A673 (cell line): ENCODE data around the gene USP31.

Experiments used
- EZH2 ChIP-seq: fragments of 200-600 bp; sonication (generic); IDR thresholded peaks from 2 replicates; pipeline ENCODE4 v1.6.1; 2017; ENCODE audit warnings: borderline replicate concordance, low read depth, mild to moderate bottlenecking, mixed read lengths, antibody characterized with exemption, low read length; ENCODE audit not compliant: poor library complexity, severe bottlenecking
- TF ChIP-seq, protein P1 (sequence below): fragments of 300-800, 200-600 bp; sonication (generic); conservative IDR thresholded peaks from 2 replicates; pipeline ENCODE4 v1.5.1; 2017; ENCODE audit warnings: low read depth, mild to moderate bottlenecking, antibody characterized with exemption, low read length, moderate library complexity, mixed read lengths

DNA sequence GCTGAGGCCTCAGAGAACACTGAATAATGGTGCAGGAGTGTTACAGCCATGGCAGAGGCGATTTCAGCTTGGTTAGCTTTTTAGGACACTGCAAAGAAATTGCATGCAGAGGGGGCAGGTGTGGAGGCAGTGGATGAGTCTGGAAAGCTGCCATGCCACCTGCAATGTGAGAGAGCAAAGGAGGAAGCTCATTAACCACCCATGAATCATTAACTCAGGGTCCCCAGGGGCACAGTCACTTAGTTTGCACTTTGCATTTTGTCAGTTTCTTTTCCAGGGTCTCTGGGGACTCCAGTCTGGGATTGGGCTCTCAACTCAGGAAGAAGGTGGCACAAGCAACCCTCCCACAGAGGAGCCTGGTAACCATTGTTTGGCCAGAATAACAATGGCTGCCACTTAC lies 132.9 kb downstream of the USP31 start:
- TF ChIP-seq, protein P1, sequence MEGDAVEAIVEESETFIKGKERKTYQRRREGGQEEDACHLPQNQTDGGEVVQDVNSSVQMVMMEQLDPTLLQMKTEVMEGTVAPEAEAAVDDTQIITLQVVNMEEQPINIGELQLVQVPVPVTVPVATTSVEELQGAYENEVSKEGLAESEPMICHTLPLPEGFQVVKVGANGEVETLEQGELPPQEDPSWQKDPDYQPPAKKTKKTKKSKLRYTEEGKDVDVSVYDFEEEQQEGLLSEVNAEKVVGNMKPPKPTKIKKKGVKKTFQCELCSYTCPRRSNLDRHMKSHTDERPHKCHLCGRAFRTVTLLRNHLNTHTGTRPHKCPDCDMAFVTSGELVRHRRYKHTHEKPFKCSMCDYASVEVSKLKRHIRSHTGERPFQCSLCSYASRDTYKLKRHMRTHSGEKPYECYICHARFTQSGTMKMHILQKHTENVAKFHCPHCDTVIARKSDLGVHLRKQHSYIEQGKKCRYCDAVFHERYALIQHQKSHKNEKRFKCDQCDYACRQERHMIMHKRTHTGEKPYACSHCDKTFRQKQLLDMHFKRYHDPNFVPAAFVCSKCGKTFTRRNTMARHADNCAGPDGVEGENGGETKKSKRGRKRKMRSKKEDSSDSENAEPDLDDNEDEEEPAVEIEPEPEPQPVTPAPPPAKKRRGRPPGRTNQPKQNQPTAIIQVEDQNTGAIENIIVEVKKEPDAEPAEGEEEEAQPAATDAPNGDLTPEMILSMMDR: no peak
- no peak for TF ChIP-seq EZH2
